HG03139 (cell line): ENCODE results near the gene GRIK4.
"Not testable (repeated sequence)": the region's sequence is repeated elsewhere in the genome, so short reads cannot be mapped to it uniquely, and the experiment has no call there.

Experiments
- ATAC-seq: cut with Tn5 transposase; IDR thresholded peaks from one replicate; pipeline ENCODE4 v1.9.1; 2021; ENCODE audit not compliant: unreplicated experiment

The GRIK4 gene

DNA sequence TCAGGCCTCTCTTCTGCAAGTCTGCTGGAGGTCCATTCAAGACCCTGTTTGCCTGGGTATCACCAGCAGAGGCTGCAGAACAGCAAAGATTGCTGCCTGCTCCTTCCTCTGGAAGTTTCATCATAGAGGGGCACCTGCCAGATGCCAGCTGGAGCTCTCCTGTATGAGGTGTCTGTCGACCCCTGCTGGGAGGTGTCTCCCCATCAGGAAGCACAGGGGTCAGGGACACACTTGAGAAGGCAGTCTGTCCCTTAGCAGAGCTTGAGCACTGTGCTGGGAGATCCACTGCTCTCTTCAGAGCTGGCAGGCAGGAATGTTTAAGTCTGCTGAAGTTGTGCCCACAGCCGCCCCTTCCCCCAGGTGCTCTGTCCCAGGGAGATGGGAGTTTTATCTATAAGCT is 254.2 kb downstream of the GRIK4 start:
- not testable (repeated sequence) for ATAC-seq

GRCh38 chr11:120766318-120766717 is 254.8 kb downstream of the GRIK4 start:
- ATAC-seq = no peak

DNA sequence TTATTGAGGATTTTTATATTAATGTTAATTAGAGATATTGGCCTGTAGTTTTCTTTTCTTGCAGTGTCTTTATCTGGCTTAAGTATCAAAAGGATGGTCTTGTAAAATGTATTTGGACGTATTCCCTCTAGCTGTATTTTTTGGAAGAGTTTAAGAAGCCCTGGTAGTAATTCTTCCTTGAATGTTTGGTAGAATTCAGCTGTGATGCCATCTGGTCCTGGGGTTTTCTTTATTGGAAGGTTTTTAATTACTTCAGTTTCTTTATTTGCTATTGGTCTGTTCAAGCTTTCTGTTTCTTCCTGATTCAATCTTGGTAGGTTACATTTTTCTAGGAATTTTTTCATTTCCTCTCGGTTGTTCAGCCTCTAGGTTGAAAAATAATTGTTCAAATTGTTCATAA is 257.4 kb downstream of the GRIK4 start:
- ATAC-seq = no peak

DNA sequence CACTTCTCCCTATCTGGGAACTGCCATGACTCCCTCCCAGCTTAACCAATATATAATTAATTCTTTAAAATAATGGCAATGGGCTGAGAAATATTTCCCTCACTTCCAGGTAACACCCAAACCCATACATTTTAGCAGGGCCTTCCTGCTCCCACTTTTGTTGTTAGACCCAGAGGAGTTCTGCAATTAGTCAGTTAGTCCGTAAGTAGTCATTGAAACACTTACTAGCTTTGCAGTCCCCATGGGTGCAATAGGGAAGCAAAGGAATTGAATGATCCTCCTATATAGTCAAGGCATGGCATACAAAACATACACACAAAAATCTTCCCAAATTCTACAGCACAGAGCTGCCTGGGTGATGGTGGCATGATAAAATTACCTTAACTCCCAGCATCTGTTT is 258.4 kb downstream of the GRIK4 start:
- ATAC-seq = no peak

DNA sequence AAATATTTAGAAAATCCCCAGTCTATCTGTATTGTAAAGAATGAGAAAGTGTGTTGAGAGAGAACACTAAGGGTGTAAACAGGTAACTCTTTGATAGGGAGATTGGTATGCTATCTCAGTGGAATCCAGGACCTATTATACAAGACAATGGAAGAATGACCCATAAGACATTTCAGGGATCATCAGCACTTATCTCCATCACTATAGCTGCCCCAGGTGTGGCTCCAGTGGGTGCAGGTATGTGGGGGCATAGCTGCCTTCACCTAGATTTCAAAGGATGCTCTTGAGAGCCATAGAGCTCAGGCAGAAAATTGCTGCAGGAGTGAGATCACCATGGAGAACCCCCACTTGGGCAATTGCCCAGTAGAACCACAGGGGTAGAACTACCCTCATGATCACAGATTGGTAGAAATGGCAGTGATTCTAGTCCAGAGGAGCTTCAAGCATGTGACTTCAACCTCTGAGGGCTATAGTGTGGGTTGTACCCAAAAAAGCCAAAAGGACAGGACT is 260.1 kb downstream of the GRIK4 start:
- ATAC-seq = no peak

- ATAC-seq = peak; percentile 78
These were observed 262.0 kb downstream of the GRIK4 start for GRCh38 chr11:120773501-120774031.

GRCh38 chr11:120774591-120775386 is 263.2 kb downstream of the GRIK4 start:
- no peak for ATAC-seq

- no peak for ATAC-seq
These were observed 264.7 kb downstream of the GRIK4 start for GRCh38 chr11:120775986-120776951.

GRCh38 chr11:120778685-120779490 is 267.3 kb downstream of the GRIK4 start:
- ATAC-seq = no peak

DNA sequence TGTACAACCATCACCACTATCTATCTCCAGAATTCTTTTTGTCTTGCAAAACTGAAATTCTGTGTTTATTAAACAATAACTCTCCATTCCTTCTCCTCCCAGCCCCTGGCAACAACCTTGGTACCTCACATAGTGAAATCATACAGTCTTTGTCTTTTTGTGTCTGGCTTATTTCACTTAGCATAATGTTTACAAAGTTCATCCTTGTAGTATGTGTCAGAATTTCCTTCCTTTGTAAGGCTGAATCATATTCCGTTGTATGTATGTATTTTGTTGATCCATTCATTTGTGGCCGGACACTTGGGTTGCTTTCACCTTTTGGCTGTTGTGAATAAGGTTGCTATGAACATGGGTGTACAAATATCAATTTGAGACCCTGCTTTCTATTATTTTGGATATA is 268.7 kb downstream of the GRIK4 start:
- no peak for ATAC-seq

DNA sequence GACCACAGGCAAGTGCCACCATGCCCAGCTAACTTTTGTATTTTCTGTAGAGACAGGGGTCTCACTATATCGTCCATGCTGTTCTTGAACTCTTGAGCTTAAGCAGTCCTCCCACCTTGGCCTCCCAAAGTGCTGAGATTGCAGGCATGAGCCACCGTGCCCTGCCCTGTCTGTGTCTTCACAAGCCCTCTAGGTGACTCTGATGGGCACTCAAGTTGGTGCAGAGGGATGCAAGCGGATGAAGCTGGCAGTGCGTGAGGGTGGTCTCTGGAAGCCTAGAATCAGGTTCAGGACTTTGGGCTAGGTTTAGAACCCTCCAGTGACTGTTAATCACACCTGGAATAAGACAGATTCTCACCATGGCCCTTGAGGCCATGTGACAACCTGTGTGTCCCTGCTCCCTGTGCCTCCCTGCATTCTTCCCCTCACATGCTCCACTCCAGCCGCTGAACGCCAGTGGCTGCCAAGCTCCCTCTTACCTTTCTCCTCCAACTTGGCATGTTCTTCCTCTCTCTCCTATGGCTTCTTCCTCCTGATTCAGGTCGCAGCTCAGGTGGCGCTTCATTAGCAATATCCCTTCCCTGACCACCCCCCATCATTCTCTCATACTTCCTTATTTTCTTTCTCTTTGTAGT is 270.1 kb downstream of the GRIK4 start:
- ATAC-seq = no peak

DNA sequence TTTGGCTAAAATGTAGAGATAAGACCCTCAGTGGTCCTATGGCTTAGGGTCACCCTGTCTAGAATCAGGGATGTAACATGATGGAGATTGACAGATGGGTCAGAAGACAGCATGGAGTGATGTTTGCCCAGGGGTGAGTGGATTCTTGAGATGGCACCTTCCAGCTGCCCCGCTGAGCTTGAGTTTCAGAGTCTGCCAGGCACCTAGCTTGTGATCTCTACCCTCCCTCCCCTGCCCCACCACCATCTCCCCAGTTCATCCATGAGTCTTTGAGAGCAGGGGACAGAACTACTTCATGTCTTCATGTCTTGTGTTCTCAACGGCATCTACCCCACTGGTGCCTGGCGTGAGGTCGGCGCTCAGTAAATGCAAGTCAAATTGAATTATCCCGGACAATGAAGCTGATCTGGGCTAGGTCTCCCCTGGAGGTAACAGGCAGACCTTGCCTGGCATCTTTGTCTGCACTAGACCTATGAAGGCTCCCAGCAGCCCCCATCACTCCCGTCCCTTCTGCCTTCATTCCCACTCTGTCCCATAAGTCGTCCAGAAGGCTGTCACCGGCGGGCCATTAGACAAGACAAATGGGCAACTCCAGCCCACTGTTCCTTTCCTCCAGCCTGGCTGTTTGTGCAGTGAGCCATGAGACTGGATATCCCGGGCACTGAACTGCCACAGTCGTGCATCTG is 273.2 kb downstream of the GRIK4 start:
- no peak for ATAC-seq

DNA sequence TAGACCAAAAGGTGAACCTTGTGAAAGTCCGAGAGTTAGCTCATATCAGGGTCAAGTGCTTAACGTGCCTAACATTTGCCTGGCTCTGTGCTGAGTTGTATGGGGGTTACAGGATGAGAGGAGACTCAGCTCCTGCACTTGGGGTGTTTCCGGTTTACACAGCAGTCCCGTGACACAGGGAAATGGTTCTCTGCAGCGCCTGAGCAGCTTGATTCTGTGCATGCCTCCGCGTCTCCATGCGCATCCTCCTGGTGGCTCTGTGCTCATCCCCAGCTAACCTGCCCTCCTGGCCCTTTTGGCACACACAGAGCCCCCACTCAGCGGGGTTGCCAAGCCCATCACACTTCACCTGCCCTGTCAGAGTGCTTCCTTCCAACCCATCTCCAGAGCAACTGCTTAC is 274.0 kb downstream of the GRIK4 start:
- no peak for ATAC-seq

DNA sequence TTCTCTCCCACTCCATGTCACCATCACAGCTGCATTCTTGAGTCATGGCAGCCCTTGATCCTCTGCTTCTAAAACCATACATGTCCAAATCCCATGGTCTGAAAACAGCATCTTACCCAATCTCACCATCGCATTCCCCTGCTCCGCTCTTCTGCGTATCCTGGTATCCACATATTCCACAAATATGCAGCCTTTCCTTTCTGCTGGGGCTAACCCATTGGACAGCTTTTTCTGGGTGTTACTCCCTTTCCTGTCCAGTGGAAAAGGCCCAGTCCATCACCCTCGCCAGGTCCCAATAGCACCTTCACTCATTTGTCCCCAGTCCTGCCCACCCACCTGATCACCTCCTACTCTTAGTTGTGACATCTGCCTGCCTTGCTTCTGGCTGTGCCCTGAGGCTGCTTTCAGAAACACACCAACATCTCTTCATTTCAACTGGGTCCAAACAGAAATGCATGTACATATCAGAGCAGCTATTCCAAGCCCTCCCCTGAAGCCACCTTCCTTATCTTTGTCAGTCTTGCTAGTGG is 274.7 kb downstream of the GRIK4 start:
- ATAC-seq = no peak

- not testable (repeated sequence) for ATAC-seq
These were observed 275.7 kb downstream of the GRIK4 start for GRCh38 chr11:120787224-120787623.

DNA sequence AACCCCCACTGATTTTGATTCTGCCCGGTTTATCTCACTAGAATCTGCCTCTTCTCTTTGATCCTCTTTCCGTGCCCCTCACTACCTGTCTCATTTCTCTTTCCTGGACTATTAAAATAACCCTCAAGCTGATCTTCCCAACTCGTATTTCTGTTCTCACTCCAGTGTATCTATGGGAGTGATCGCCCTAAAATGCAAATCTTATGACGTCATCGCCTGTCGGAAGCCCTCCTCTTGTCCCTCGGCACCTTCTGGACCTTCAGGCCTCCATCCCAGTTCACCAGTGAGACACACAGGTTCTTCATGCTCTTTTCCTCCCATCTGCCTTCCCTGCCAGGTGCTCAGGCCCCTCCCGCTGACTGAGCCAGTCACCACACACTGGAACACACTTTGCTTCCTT is 277.8 kb downstream of the GRIK4 start:
- ATAC-seq = no peak

GRCh38 chr11:120792306-120792705 is 280.8 kb downstream of the GRIK4 start:
- no peak for ATAC-seq

DNA sequence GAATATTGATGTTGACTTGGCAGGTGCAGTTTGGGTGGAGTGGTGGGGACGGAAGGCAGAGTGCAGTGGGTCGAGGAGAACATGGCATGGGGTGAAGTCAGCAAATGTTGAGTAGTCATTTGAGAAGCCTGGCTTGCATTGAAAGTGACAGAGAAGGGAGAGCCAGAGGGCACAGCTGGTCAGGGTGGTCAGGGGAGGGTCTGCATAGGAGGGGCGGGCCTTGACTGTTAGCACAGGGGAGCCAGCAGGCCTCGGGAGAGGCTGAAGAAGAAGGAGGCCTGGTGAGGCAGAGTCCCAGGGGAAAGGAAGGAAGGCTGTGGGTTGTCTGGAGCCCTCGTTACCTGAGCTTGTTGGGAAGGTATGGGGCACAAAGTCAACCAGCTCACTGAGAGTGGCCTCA is 281.6 kb downstream of the GRIK4 start:
- ATAC-seq = no peak

- ATAC-seq = no peak
These were observed 282.4 kb downstream of the GRIK4 start for GRCh38 chr11:120793806-120794479.
